H9 (cell line): ENCODE data around the gene PREX1. TPM values are rescaled to one million over a fixed set of nuclear protein-coding genes. Genes with fewer than 3 reads are reported as not detected.
A peak's percentile ranks its signal among the peaks of the same experiment; 100 is the strongest.

Experiments used
- DNase-seq: peaks from one replicate; pipeline ENCODE4 v3.0.0-alpha.2; 2017
- H2AFZ ChIP-seq: one replicate; pipeline ENCODE4 v1.6.1; 2013; ENCODE audit warnings: mild to moderate bottlenecking, low read length, control low read depth, moderate library complexity
- H2AK5ac ChIP-seq: 2 replicates; pipeline ENCODE4 v1.6.1; 2013; ENCODE audit warnings: low read length, control low read depth, mixed read lengths; ENCODE audit not compliant: insufficient read length
- H2BK120ac ChIP-seq: one replicate; pipeline ENCODE4 v1.6.1; 2013; ENCODE audit warnings: low read depth, mild to moderate bottlenecking, low read length, control low read depth, inconsistent platforms; ENCODE audit not compliant: poor library complexity, severe bottlenecking
- H2BK12ac ChIP-seq: 2 replicates; pipeline ENCODE4 v1.6.1; 2013; ENCODE audit warnings: low read length, control low read depth, mixed read lengths, low read depth; ENCODE audit not compliant: insufficient read length
- H2BK15ac ChIP-seq: 2 replicates; pipeline ENCODE4 v1.6.1; 2013; ENCODE audit warnings: low read depth, low read length, control low read depth
- H2BK20ac ChIP-seq: one replicate; pipeline ENCODE4 v1.6.1; 2013; ENCODE audit warnings: low read depth, mild to moderate bottlenecking, low read length, control low read depth, inconsistent platforms; ENCODE audit not compliant: poor library complexity, severe bottlenecking
- H2BK5ac ChIP-seq: 2 replicates; pipeline ENCODE4 v1.6.1; 2013; ENCODE audit warnings: low read length, control low read depth, mixed read lengths; ENCODE audit not compliant: insufficient read length
- H3K14ac ChIP-seq: 2 replicates; pipeline ENCODE4 v1.6.1; 2013; ENCODE audit warnings: low read length, control low read depth; ENCODE audit not compliant: insufficient read depth
- H3K18ac ChIP-seq: 2 replicates; pipeline ENCODE4 v1.6.1; 2013; ENCODE audit warnings: low read depth, mild to moderate bottlenecking, mixed read lengths, low read length, control low read depth; ENCODE audit not compliant: insufficient read length
- H3K23ac ChIP-seq: 2 replicates; pipeline ENCODE4 v1.6.1; 2013; ENCODE audit warnings: low read length, control low read depth, mixed read lengths, low read depth; ENCODE audit not compliant: insufficient read length
- H3K23me2 ChIP-seq: 2 replicates; pipeline ENCODE4 v1.6.1; 2013; ENCODE audit warnings: low read depth, mild to moderate bottlenecking, mixed read lengths, low read length, control low read depth; ENCODE audit not compliant: insufficient read length, poor library complexity, severe bottlenecking
- H3K27ac ChIP-seq: 2 replicates; pipeline ENCODE4 v1.5.1; 2013; ENCODE audit warnings: low read length, control low read depth, mixed read lengths, low read depth; ENCODE audit not compliant: insufficient read length
- H3K27me3 ChIP-seq: 2 replicates; pipeline ENCODE4 v1.6.1; 2013; ENCODE audit warnings: low read length, control low read depth, inconsistent platforms; ENCODE audit not compliant: insufficient read depth
- H3K4ac ChIP-seq: 2 replicates; pipeline ENCODE4 v1.6.1; 2013; ENCODE audit warnings: low read depth, mild to moderate bottlenecking, control low read depth, inconsistent platforms, low read length, moderate library complexity
- H3K4me1 ChIP-seq: 2 replicates; pipeline ENCODE4 v1.6.1; 2013; ENCODE audit warnings: low read length, control low read depth, inconsistent platforms; ENCODE audit not compliant: insufficient read depth
- H3K4me2 ChIP-seq: 2 replicates; pipeline ENCODE4 v1.6.1; 2013; ENCODE audit warnings: low read length, control low read depth, mixed read lengths; ENCODE audit not compliant: insufficient read length, insufficient read depth
- H3K56ac ChIP-seq: 2 replicates; pipeline ENCODE4 v1.6.1; 2013; ENCODE audit warnings: low read depth, mild to moderate bottlenecking, mixed read lengths, low read length, control low read depth; ENCODE audit not compliant: insufficient read length
- H3K79me1 ChIP-seq: 2 replicates; pipeline ENCODE4 v1.6.1; 2013; ENCODE audit warnings: low read depth, mild to moderate bottlenecking, moderate library complexity, low read length, control low read depth, inconsistent platforms; ENCODE audit not compliant: insufficient read depth, poor library complexity, severe bottlenecking
- H3K79me2 ChIP-seq: 2 replicates; pipeline ENCODE4 v1.6.1; 2013; ENCODE audit warnings: low read length, control low read depth, inconsistent platforms; ENCODE audit not compliant: insufficient read depth
- H3K9ac ChIP-seq: 2 replicates; pipeline ENCODE4 v1.6.1; 2013; ENCODE audit warnings: low read length, control low read depth, mixed read lengths; ENCODE audit not compliant: insufficient read length; ENCODE audit errors: extremely low read depth
- H3K9me3 ChIP-seq: one replicate; pipeline ENCODE4 v1.6.1; 2013; ENCODE audit warnings: low read depth, low read length, inconsistent platforms; ENCODE audit not compliant: control insufficient read depth
- H3T11ph ChIP-seq: one replicate; pipeline ENCODE4 v1.6.1; 2013; ENCODE audit warnings: mild to moderate bottlenecking, low read length, control low read depth, inconsistent platforms
- H4K20me1 ChIP-seq: one replicate; pipeline ENCODE4 v1.6.1; 2013; ENCODE audit not compliant: control insufficient read depth, insufficient read length, insufficient read depth
- H4K5ac ChIP-seq: 2 replicates; pipeline ENCODE4 v1.6.1; 2013; ENCODE audit warnings: low read depth, mild to moderate bottlenecking, mixed read lengths, low read length, control low read depth; ENCODE audit not compliant: insufficient read length
- H4K8ac ChIP-seq: replicated peaks from 2 replicates; pipeline ENCODE4 v1.6.1; 2013; ENCODE audit warnings: low read length, control low read depth, mixed read lengths, low read depth; ENCODE audit not compliant: insufficient read length
- H4K91ac ChIP-seq: 2 replicates; pipeline ENCODE4 v1.6.1; 2013; ENCODE audit warnings: low read depth, mild to moderate bottlenecking, moderate library complexity, mixed read lengths, low read length, control low read depth; ENCODE audit not compliant: insufficient read length
- H3K27ac Mint-ChIP-seq, 3 experiments: 2 replicates in 2 of 3; 3 replicates in 1 of 3; pipeline ENCODE4 v1.8.0; 2020 to 2021; ENCODE audit warnings: mixed read lengths in 3 of 3, mild to moderate bottlenecking in 1 of 3, moderate library complexity in 1 of 3
- H3K27me3 Mint-ChIP-seq: 2 replicates; pipeline ENCODE4 v1.8.0; 2021; ENCODE audit warnings: low read depth, mild to moderate bottlenecking, moderate library complexity, mixed read lengths
- H3K36me3 Mint-ChIP-seq, 3 experiments: 2 replicates in 2 of 3; 3 replicates in 1 of 3; pipeline ENCODE4 v1.8.0; 2020 to 2021; ENCODE audit warnings: low read depth in 3 of 3, mixed read lengths in 3 of 3; ENCODE audit not compliant: insufficient read depth in 1 of 3
- H3K4me1 Mint-ChIP-seq, 2 experiments: 2 replicates each; pipeline ENCODE4 v1.8.0; 2020; ENCODE audit warnings: mixed read lengths in 2 of 2
- H3K4me3 Mint-ChIP-seq, 2 experiments: 2 replicates in 1 of 2; 3 replicates in 1 of 2; pipeline ENCODE4 v1.8.0; 2020 to 2021; ENCODE audit warnings: mild to moderate bottlenecking in 2 of 2, mixed read lengths in 2 of 2, moderate library complexity in 1 of 2
- H3K9me3 Mint-ChIP-seq, 2 experiments: 2 replicates in 1 of 2; 3 replicates in 1 of 2; pipeline ENCODE4 v1.8.0; 2020; ENCODE audit warnings: mild to moderate bottlenecking in 2 of 2, mixed read lengths in 2 of 2, moderate library complexity in 1 of 2
- CTCF ChIP-seq: fragments of 200-600 bp; sonication (generic); conservative IDR thresholded peaks from 3 replicates; pipeline ENCODE4 v1.8.0; 2021; ENCODE audit warnings: antibody characterized with exemption, mild to moderate bottlenecking
- WGBS: extraction: QIAGEN DNeasy Blood & Tissue Kit; methylation state at CpG from one replicate; pipeline ENCODE4 v1.1.7; 2013; ENCODE audit warnings: missing lambda C conversion rate, low lambda C conversion rate, mixed read lengths; ENCODE audit not compliant: insufficient read length; ENCODE audit errors: extremely low coverage; 5-methylcytosine and 5-hydroxymethylcytosine counted together
- total RNA-seq: library from RNA; stranded (reverse); gene quantifications from 2 replicates; pipeline ENCODE4 v1.2.1, GENCODE V29; 2021

The PREX1 gene
- total RNA-seq, 1 experiment from 2014 or later = 6.6 TPM

GRCh38 chr20:48683467-48684175 is 144.2 kb downstream of the PREX1 start:
- H3T11ph ChIP-seq = no peak overlapping the region
- H4K5ac ChIP-seq = no peak overlapping the region
- no peak overlapping the region for H3K14ac ChIP-seq
- Mint-ChIP-seq H3K27ac (peak overlapping the region; percentile 50 to 85 (median 52); a peak in 6 of 7 replicates), H3K9me3 (no peaks in the 10 kb centered on the region), H3K4me1 (peaks cover 16 to 31% of the 10 kb centered on the region in 2 experiments), H3K27me3 (peaks cover 2% of the 10 kb centered on the region; the same call in 1 of the 2 replicates), H3K4me3 (peak overlapping the region in 1 of 2 experiments; percentile 9; a peak in 1 of 5 replicates), H3K36me3 (peaks cover 0 to 5% (median 2%) of the 10 kb centered on the region in 3 experiments; a peak in 2 of 7 replicates)
- H3K9ac ChIP-seq = no peak overlapping the region
- H2AFZ ChIP-seq = no peak overlapping the region
- no peak for DNase-seq
- H4K8ac ChIP-seq = no peak overlapping the region
- H3K9me3 ChIP-seq = no peaks in the 10 kb centered on the region
- H3K23ac ChIP-seq = no peak overlapping the region
- H3K4ac ChIP-seq = no peak overlapping the region
- no peak overlapping the region for H3K56ac ChIP-seq
- H3K4me2 ChIP-seq = no peak overlapping the region
- H2AK5ac ChIP-seq = no peak overlapping the region
- H3K27ac ChIP-seq = no peak overlapping the region
- no peaks in the 10 kb centered on the region for H4K20me1 ChIP-seq
- no peaks in the 10 kb centered on the region for H3K23me2 ChIP-seq
- no peak overlapping the region for H2BK12ac ChIP-seq
- WGBS = no CpG with 5 or more reads among the region's 12 CpGs
- H3K4me1 ChIP-seq = peaks cover 7% of the 10 kb centered on the region; the same call in 1 of the 2 replicates
- no peak overlapping the region for H2BK120ac ChIP-seq
- no peak overlapping the region for H3K18ac ChIP-seq
- no peaks in the 10 kb centered on the region for H3K79me1 ChIP-seq
- no peaks in the 10 kb centered on the region for H3K79me2 ChIP-seq
- H2BK5ac ChIP-seq = no peak overlapping the region
- H4K91ac ChIP-seq = peak overlapping the region; percentile 75
- no peak for TF ChIP-seq CTCF
- no peak overlapping the region for H2BK20ac ChIP-seq
- H3K27me3 ChIP-seq = no peaks in the 10 kb centered on the region
- no peak overlapping the region for H2BK15ac ChIP-seq
